H1 (cell line): ENCODE measurements around the gene PTGDS.

ENCODE experiments used
- EP300 ChIP-seq, 2 experiments: IDR thresholded peaks; 1 replicate in 1 of 2; 2 replicates in 1 of 2; pipeline ENCODE4 v1.6.1; 2011 to 2012; ENCODE audit warnings: low read depth in 2 of 2, low read length in 2 of 2, mild to moderate bottlenecking in 2 of 2, borderline replicate concordance in 1 of 2, inconsistent platforms in 1 of 2, moderate library complexity in 1 of 2
- JUN ChIP-seq: IDR thresholded peaks from 2 replicates; pipeline ENCODE4 v1.6.1; 2011; ENCODE audit warnings: low read depth, mild to moderate bottlenecking, improper control_type of control experiment, low read length
- MAX ChIP-seq: IDR thresholded peaks from 2 replicates; pipeline ENCODE4 v1.6.1; 2012; ENCODE audit warnings: inconsistent platforms
- POLR2A ChIP-seq, 2 experiments: IDR thresholded peaks; 1 replicate in 1 of 2; 2 replicates in 1 of 2; pipeline ENCODE4 v1.6.1; 2011; ENCODE audit warnings: low read depth in 2 of 2, low read length in 2 of 2, mild to moderate bottlenecking in 2 of 2; ENCODE audit errors: control extremely low read depth in 1 of 2

GRCh38 chr9:136931611-136932130 lies 45.6 kb upstream of the PTGDS start:
- no peak for TF ChIP-seq POLR2A (IDR thresholded peaks at IDR 0.05; ENCODE audit: control extremely low read depth in 1 of 2, low read depth in 2 of 2, low read length in 2 of 2)
- no peak for TF ChIP-seq JUN
- TF ChIP-seq MAX = no peak
- TF ChIP-seq EP300 (IDR thresholded peaks at IDR 0.05; ENCODE audit: borderline replicate concordance in 1 of 2, low read depth in 2 of 2, low read length in 2 of 2) = no peak
